HepG2 (cell line): Measurements from ENCODE around the gene ISOC2. TPM values are rescaled to one million over a fixed set of nuclear protein-coding genes. Genes with fewer than 3 reads are reported as not detected.

Source experiments
- ARNT ChIP-seq: fragments of 450-650 bp; IDR thresholded peaks from 2 replicates; pipeline ENCODE4 v1.6.1; 2017
- ARNTL ChIP-seq: sonication (generic); formaldehyde crosslinking; IDR thresholded peaks from 2 replicates; pipeline ENCODE4 v1.4.0; 2020; ENCODE audit warnings: mild to moderate bottlenecking, missing genetic modification reagents
- ASH2L ChIP-seq: fragments of 300-600, 200-600 bp; sonication (generic); IDR thresholded peaks from 2 replicates; pipeline ENCODE4 v1.7.0; 2017; ENCODE audit warnings: low read depth, mild to moderate bottlenecking, moderate library complexity, mixed read lengths, low read length; ENCODE audit not compliant: insufficient read length
- DMAP1 ChIP-seq: IDR thresholded peaks from 2 replicates; pipeline ENCODE4 v1.6.1; 2016
- JUNB ChIP-seq: sonication (generic); formaldehyde crosslinking; IDR thresholded peaks from 2 replicates; pipeline ENCODE4 v1.8.0; 2022; ENCODE audit warnings: missing genetic modification reagents, mild to moderate bottlenecking, borderline replicate concordance
- KDM3A ChIP-seq: IDR thresholded peaks from 2 replicates; pipeline ENCODE4 v1.6.1; 2018; ENCODE audit warnings: low read depth, missing compliant biosample characterization
- LCORL ChIP-seq, 2 experiments: fragments of 450-650 bp in 1 of 2; sonication (generic) in 1 of 2; formaldehyde crosslinking in 1 of 2; IDR thresholded peaks; 2 replicates each; pipeline versions ENCODE4 v1.5.0 to v1.6.1; 2017 to 2020; ENCODE audit warnings: antibody characterized with exemption in 1 of 2, missing genetic modification reagents in 1 of 2
- MBD4 ChIP-seq: IDR thresholded peaks from 2 replicates; pipeline ENCODE4 v1.6.1; 2012; ENCODE audit warnings: low read length, inconsistent platforms, borderline replicate concordance
- NFE2L2 ChIP-seq: fragments of 150-350 bp; IDR thresholded peaks from 2 replicates; pipeline ENCODE4 v1.6.1; 2014; ENCODE audit warnings: low read length
- PLRG1 ChIP-seq: fragments of 450-650 bp; conservative IDR thresholded peaks from 2 replicates; pipeline ENCODE4 v1.6.1; 2016
- POLR2AphosphoS5 ChIP-seq: IDR thresholded peaks from 2 replicates; pipeline ENCODE4 v1.6.1; 2012; ENCODE audit warnings: low read depth, low read length
- SATB2 ChIP-seq: sonication (generic); formaldehyde crosslinking; IDR thresholded peaks from 2 replicates; pipeline ENCODE4 v1.5.0; 2020; ENCODE audit warnings: missing genetic modification reagents
- TCF7L2 ChIP-seq: IDR thresholded peaks from 2 replicates; pipeline ENCODE4 v1.6.1; 2011; ENCODE audit warnings: mild to moderate bottlenecking, low read depth, low read length, moderate library complexity
- THAP11 ChIP-seq: IDR thresholded peaks from 2 replicates; pipeline ENCODE4 v1.6.1; 2016; ENCODE audit warnings: missing biosample characterization, missing genetic modification reagents
- ZBTB7A ChIP-seq: sonication (generic); formaldehyde crosslinking; IDR thresholded peaks from 2 replicates; pipeline ENCODE4 v1.8.0; 2022; ENCODE audit warnings: mild to moderate bottlenecking, missing genetic modification reagents
- ZC3H13 ChIP-seq: sonication (generic); formaldehyde crosslinking; IDR thresholded peaks from 2 replicates; pipeline ENCODE4 v1.8.1; 2023; ENCODE audit warnings: mild to moderate bottlenecking, missing genetic modification reagents, moderate library complexity
- ZNF121 ChIP-seq: sonication (generic); formaldehyde crosslinking; IDR thresholded peaks from 2 replicates; pipeline ENCODE4 v1.5.0; 2020; ENCODE audit warnings: mild to moderate bottlenecking, missing genetic modification reagents
- ZNF160 ChIP-seq: sonication (generic); formaldehyde crosslinking; IDR thresholded peaks from 2 replicates; pipeline ENCODE4 v1.8.0; 2022; ENCODE audit warnings: mild to moderate bottlenecking, inconsistent platforms, missing genetic modification reagents
- ZNF292 ChIP-seq: sonication (generic); formaldehyde crosslinking; IDR thresholded peaks from 2 replicates; pipeline ENCODE4 v1.8.1; 2022; ENCODE audit warnings: mild to moderate bottlenecking, low read depth, missing genetic modification reagents, borderline replicate concordance
- ZNF382 ChIP-seq: sonication (generic); formaldehyde crosslinking; IDR thresholded peaks from 2 replicates; pipeline ENCODE4 v1.5.0; 2020; ENCODE audit warnings: missing genetic modification reagents, mild to moderate bottlenecking, borderline replicate concordance
- ZNF569 ChIP-seq: sonication (generic); formaldehyde crosslinking; IDR thresholded peaks from 2 replicates; pipeline ENCODE4 v1.5.0; 2020; ENCODE audit warnings: mild to moderate bottlenecking, missing genetic modification reagents, moderate library complexity, borderline replicate concordance
- polyA plus RNA-seq, 8 experiments: library from polyadenylated mRNA; depleted of rRNA in 3 of 8; stranded (reverse) in 7 of 8; unstranded in 1 of 8; fragments of >200 nt; fragmentation: Illumina TruSeq in 4 of 8; extraction: Trizol in 4 of 8; gene quantifications; 2 replicates each; pipeline versions ENCODE4 v1.2.1 to v1.2.3, GENCODE V29; 2011 to 2016; ENCODE audit warnings: low read depth in 4 of 8, missing spikeins in 1 of 8, mixed read lengths in 1 of 8; ENCODE audit not compliant: insufficient read depth in 1 of 8
- total RNA-seq, 5 experiments: library from RNA; depleted of rRNA; stranded (reverse); fragments of >200 nt; fragmentation: Illumina TruSeq; extraction: Trizol; gene quantifications; 2 replicates each; pipeline ENCODE4 v1.2.3, GENCODE V29; 2016; ENCODE audit warnings: low read depth in 1 of 5
- TF ChIP-seq, protein P1 (sequence below): sonication (generic); formaldehyde crosslinking; IDR thresholded peaks from 2 replicates; pipeline ENCODE4 v1.4.0; 2020; ENCODE audit warnings: missing genetic modification reagents
- TF ChIP-seq, protein P2 (sequence below): IDR thresholded peaks from 2 replicates; pipeline ENCODE4 v1.6.1; 2016; ENCODE audit warnings: missing compliant biosample characterization, missing genetic modification reagents, borderline replicate concordance
- TF ChIP-seq, protein P3 (sequence below): sonication (generic); formaldehyde crosslinking; IDR thresholded peaks from 2 replicates; pipeline ENCODE4 v1.4.0; 2020; ENCODE audit warnings: missing genetic modification reagents, borderline replicate concordance
- TF ChIP-seq, protein P4 (sequence below): IDR thresholded peaks from 2 replicates; pipeline ENCODE4 v1.6.1; 2016; ENCODE audit warnings: missing biosample characterization, missing genetic modification reagents, low read depth
- TF ChIP-seq, protein P5 (sequence below): sonication (generic); formaldehyde crosslinking; IDR thresholded peaks from 2 replicates; pipeline ENCODE4 v1.4.0; 2020; ENCODE audit warnings: mild to moderate bottlenecking, low read depth, missing genetic modification reagents

The ISOC2 gene
- total and polyA plus RNA-seq, 2 of the 13 experiments (the other 11 are each of a cell fraction or from before 2014, with no cell fraction given) = 76.8 to 105 TPM

DNA sequence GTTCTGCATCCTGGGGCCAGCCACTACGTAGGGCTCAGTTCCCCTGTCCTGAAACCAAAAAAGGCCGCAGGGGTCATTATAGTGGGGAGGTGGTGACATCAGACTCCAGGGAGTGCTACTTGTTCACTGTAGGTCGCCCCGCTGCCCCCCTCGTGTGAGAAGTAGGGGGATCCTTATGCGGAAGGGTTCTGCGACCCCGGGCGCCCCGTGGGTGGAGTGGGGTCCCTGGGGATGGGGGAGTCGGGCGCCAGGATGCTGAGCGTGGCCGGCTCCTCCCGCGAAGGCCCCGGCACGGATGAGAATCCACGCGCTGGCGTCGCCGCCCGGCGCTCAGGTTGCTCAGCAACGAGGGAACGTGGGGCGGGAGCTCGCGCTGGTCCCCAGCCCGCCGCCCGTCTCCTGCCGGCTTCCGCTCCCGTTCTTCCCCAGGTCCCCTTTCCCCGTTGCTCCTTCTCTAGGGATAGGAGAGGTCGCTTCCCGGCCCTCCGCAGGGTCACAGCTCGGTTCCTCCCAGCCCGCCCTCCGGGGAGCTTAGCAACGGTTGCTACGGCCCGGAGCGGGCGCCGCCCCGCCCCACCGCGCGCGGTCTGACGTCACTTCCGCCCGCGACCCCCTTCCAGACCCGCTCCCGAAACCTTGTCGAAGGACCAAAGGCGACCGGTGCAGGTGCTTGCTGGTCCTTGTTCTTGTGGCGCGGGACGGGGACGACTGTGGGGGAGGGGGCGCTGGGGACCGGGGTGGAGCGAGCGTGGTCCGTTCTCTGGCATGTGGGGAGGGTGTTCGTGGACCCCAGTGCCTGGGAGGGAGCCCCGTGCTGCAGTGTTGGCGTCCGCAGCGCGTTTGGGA lies 23.4 kb upstream of the ISOC2 start, which contains the start of gene NAT14 (continued):
- TF ChIP-seq TCF7L2 (no peak), MBD4 (no peak), PLRG1 (no peak), ZNF160 (CRISPR knock-in tag) (no peak), ASH2L (no peak), ARNTL (CRISPR knock-in tag) (no peak; the same call in 1 of the 2 replicates), POLR2AphosphoS5 (peak; percentile 49), ZNF292 (no peak), JUNB (no peak), ZBTB7A (CRISPR knock-in tag) (peak; percentile 69; the same call in 1 of the 2 replicates), ZC3H13 (CRISPR knock-in tag) (peak; percentile 98), DMAP1 (no peak), ZNF382 (no peak), ZNF121 (CRISPR knock-in tag) (no peak), NFE2L2 (no peak), THAP11 (CRISPR knock-in tag) (peak; percentile 70), SATB2 (CRISPR knock-in tag) (no peak), ARNT (no peak), LCORL (IDR thresholded peaks at IDR 0.05) (no peak), LCORL (CRISPR knock-in tag; IDR thresholded peaks at IDR 0.05) (peak; percentile 37; the same call in 1 of the 2 replicates), KDM3A (CRISPR knock-in tag) (no peak), ZNF569 (CRISPR knock-in tag) (no peak)
- TF ChIP-seq, protein P1, sequence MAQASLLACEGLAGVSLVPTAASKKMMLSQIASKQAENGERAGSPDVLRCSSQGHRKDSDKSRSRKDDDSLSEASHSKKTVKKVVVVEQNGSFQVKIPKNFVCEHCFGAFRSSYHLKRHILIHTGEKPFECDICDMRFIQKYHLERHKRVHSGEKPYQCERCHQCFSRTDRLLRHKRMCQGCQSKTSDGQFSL = no peak
- TF ChIP-seq, protein P2, sequence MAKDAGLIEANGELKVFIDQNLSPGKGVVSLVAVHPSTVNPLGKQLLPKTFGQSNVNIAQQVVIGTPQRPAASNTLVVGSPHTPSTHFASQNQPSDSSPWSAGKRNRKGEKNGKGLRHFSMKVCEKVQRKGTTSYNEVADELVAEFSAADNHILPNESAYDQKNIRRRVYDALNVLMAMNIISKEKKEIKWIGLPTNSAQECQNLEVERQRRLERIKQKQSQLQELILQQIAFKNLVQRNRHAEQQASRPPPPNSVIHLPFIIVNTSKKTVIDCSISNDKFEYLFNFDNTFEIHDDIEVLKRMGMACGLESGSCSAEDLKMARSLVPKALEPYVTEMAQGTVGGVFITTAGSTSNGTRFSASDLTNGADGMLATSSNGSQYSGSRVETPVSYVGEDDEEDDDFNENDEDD (CRISPR knock-in tag) = peak; percentile 33; the same call in 1 of the 2 replicates
- TF ChIP-seq, protein P3, sequence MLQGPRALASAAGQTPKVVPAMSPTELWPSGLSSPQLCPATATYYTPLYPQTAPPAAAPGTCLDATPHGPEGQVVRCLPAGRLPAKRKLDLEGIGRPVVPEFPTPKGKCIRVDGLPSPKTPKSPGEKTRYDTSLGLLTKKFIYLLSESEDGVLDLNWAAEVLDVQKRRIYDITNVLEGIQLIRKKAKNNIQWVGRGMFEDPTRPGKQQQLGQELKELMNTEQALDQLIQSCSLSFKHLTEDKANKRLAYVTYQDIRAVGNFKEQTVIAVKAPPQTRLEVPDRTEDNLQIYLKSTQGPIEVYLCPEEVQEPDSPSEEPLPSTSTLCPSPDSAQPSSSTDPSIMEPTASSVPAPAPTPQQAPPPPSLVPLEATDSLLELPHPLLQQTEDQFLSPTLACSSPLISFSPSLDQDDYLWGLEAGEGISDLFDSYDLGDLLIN = no peak
- TF ChIP-seq, protein P4, sequence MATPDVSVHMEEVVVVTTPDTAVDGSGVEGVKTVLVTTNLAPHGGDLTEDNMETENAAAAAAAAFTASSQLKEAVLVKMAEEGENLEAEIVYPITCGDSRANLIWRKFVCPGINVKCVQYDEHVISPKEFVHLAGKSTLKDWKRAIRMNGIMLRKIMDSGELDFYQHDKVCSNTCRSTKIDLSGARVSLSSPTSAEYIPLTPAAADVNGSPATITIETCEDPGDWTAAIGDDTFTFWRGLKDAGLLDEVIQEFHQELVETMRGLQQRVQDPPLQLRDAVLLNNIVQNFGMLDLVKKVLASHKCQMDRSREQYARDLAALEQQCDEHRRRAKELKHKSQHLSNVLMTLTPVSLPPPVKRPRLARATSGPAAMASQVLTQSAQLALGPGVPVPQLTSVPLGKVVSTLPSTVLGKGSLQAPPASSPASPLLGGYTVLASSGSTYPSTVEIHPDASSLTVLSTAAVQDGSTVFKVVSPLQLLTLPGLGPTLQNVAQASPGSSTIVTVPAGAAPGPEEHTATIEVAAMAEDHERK = no peak
- TF ChIP-seq, protein P5, sequence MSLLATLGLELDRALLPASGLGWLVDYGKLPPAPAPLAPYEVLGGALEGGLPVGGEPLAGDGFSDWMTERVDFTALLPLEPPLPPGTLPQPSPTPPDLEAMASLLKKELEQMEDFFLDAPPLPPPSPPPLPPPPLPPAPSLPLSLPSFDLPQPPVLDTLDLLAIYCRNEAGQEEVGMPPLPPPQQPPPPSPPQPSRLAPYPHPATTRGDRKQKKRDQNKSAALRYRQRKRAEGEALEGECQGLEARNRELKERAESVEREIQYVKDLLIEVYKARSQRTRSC (CRISPR knock-in tag) = no peak
